ENCODE measurements around the gene CFAP206.

The CFAP206 gene

DNA sequence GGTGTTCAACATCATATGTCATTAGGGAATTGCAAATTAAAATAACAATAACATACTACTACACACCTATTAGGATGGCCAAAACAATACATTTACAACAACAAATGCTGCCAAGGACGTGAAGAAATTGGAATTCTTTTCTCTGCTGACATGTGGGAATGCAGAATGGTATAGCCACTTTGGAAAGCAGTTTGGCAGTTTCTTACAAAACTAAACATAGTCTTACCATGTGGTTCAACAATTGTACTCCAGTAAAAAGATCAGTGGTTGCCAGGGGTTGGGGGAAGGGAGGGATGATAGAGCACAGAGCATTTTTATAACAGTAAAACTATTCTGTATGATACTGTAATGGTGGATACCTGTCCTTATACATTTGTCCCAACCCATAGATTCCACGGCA, 12.3 kb upstream of the CFAP206 start:
- TF ChIP-seq, protein P1, sequence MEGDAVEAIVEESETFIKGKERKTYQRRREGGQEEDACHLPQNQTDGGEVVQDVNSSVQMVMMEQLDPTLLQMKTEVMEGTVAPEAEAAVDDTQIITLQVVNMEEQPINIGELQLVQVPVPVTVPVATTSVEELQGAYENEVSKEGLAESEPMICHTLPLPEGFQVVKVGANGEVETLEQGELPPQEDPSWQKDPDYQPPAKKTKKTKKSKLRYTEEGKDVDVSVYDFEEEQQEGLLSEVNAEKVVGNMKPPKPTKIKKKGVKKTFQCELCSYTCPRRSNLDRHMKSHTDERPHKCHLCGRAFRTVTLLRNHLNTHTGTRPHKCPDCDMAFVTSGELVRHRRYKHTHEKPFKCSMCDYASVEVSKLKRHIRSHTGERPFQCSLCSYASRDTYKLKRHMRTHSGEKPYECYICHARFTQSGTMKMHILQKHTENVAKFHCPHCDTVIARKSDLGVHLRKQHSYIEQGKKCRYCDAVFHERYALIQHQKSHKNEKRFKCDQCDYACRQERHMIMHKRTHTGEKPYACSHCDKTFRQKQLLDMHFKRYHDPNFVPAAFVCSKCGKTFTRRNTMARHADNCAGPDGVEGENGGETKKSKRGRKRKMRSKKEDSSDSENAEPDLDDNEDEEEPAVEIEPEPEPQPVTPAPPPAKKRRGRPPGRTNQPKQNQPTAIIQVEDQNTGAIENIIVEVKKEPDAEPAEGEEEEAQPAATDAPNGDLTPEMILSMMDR (IDR thresholded peaks at IDR 0.05; ENCODE audit: low read length, missing control alignments): no peak
- no peak overlapping the region for H3K4me3 ChIP-seq (replicated peaks; ENCODE audit: low read depth, low read length)
- DNase-seq (ENCODE audit: low read depth): no peak

- TF ChIP-seq, protein P1 (IDR thresholded peaks at IDR 0.05; ENCODE audit: low read length, missing control alignments): no peak
- DNase-seq (ENCODE audit: low read depth): no peak
- H3K4me3 ChIP-seq (replicated peaks; ENCODE audit: low read depth, low read length): no peak overlapping the region
Observed at GRCh38 chr6:87396595-87397392, 11.0 kb upstream of the CFAP206 start.

- TF ChIP-seq, protein P1 (IDR thresholded peaks at IDR 0.05; ENCODE audit: low read length, missing control alignments): no peak
- no peak overlapping the region for H3K4me3 ChIP-seq (replicated peaks; ENCODE audit: low read depth, low read length)
- no peak for DNase-seq (ENCODE audit: low read depth)
Observed at GRCh38 chr6:87397656-87398055, 10.1 kb upstream of the CFAP206 start.

DNA sequence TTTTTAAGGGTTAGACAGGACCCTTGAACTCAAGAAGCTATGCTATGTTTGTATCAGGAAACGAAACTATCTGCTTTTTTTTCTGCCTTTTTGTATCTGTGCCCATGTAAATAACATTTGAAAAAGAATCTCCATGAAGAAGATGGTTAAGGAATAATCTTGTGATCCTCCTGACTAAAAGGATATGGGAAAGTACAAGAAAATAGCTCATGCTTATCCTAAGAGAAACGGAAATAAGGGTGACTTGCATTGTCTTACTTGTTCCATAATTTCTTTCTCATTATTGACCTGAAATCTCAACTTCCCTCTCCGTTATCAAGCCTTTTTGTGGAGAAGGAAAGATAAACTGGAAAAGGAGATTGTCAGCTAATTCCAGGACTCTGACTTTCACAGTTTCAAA, 5.9 kb upstream of the CFAP206 start:
- TF ChIP-seq, protein P1 (IDR thresholded peaks at IDR 0.05; ENCODE audit: low read length, missing control alignments): no peak
- DNase-seq (ENCODE audit: low read depth): no peak
- H3K4me3 ChIP-seq (replicated peaks; ENCODE audit: low read depth, low read length): no peak overlapping the region

DNA sequence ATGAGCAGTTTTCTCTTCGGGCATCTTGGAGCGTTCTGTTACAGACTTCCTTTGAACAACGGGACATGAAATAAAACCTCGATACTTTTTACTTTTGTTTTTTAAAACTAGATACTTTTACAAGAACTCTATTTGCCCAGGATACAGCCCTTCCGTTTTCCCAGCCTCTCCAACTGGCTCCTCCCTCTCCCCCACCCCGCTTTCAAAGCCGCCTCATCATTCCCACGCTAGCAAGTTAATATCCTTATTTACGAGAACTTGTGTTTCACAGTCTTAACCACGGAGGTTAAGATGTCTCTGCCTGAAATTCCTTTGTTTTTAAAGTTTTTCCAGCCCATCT, 241 bp upstream of the CFAP206 start:
- peak; percentile 54 for DNase-seq (ENCODE audit: low read depth)
- TF ChIP-seq, protein P1 (IDR thresholded peaks at IDR 0.05; ENCODE audit: low read length, missing control alignments): no peak
- peak overlapping the region; percentile 91 for H3K4me3 ChIP-seq (replicated peaks; ENCODE audit: low read depth, low read length)

GRCh38 chr6:87408721-87409155, 966 bp downstream of the CFAP206 start:
- TF ChIP-seq, protein P1 (IDR thresholded peaks at IDR 0.05; ENCODE audit: low read length, missing control alignments): no peak
- DNase-seq (ENCODE audit: low read depth): no peak
- H3K4me3 ChIP-seq (replicated peaks; ENCODE audit: low read depth, low read length): peak overlapping the region; percentile 91

- no peak overlapping the region for H3K4me3 ChIP-seq (replicated peaks; ENCODE audit: low read depth, low read length)
- TF ChIP-seq, protein P1 (IDR thresholded peaks at IDR 0.05; ENCODE audit: low read length, missing control alignments): no peak
- DNase-seq (ENCODE audit: low read depth): no peak
Observed at GRCh38 chr6:87419266-87419665, 11.5 kb downstream of the CFAP206 start.
